BJ (cell line): ENCODE measurements around the gene ATOSB. TPM values are rescaled to one million over a fixed set of nuclear protein-coding genes. Genes with fewer than 3 reads are reported as not detected.

Experiments
- CTCF ChIA-PET: fragments of 350-600 bp; formaldehyde crosslinking; extraction: SDS; loops from one replicate; lab custom pipeline; 2021; ENCODE audit warnings: antibody characterized with exemption, inconsistent platforms; lab: Yijun Ruan, JAX
- POLR2A ChIA-PET: fragments of 300-600 bp; sonication (Branson Sonifier 250); formaldehyde crosslinking; extraction: SDS; loops from one replicate; lab custom pipeline; 2021; ENCODE audit warnings: antibody characterized with exemption; lab: Charles Lee
- DNase-seq: peaks from one replicate; pipeline ENCODE4 v3.0.0-alpha.2; 2011; ENCODE audit warnings: low read depth
- H3K27me3 ChIP-seq: 2 replicates; pipeline ENCODE4 v1.6.0; 2011; ENCODE audit warnings: low read length; ENCODE audit not compliant: control insufficient read depth, insufficient read depth
- H3K36me3 ChIP-seq: 2 replicates; pipeline ENCODE4 v1.5.1; 2011; ENCODE audit warnings: low read length; ENCODE audit not compliant: control insufficient read depth, insufficient read depth
- H3K4me3 ChIP-seq: 2 replicates; pipeline ENCODE4 v1.5.1; 2011; ENCODE audit warnings: low read depth, mild to moderate bottlenecking, control low read depth, low read length
- CTCF ChIP-seq: IDR thresholded peaks from 2 replicates; pipeline ENCODE4 v1.5.1; 2011; ENCODE audit warnings: low read depth, mild to moderate bottlenecking, control low read depth, inconsistent platforms, low read length, moderate library complexity; ENCODE audit not compliant: insufficient read depth
- polyA plus RNA-seq: library from polyadenylated mRNA; depleted of rRNA; stranded (reverse); fragments of >200 nt; gene quantifications from 2 replicates; pipeline ENCODE4 v1.2.3, GENCODE V29; 2011

The ATOSB gene
- polyA plus RNA-seq, 1 experiment: 51.0 TPM

- DNase-seq: no peak
- H3K4me3 ChIP-seq: peak overlapping the region; percentile 65
- no peak for TF ChIP-seq CTCF
Measured at GRCh38 chr9:35070823-35071813, 44.5 kb downstream of the ATOSB start.

GRCh38 chr9:35069020-35069419, 46.6 kb downstream of the ATOSB start:
- no peak overlapping the region for H3K4me3 ChIP-seq
- CTCF ChIA-PET: interaction anchor here (1.0 to 1.3 kb wide), 4 partner anchors 17 to 169 kb away, joined by 3 to 4 read pairs (median 4); no protein-coding TSS in a partner anchor
- POLR2A ChIA-PET: interaction anchor here (0.7 kb wide), 1 partner anchor 664 kb away, joined by 13 read pairs; no protein-coding TSS in a partner anchor
- no peak for DNase-seq
- peaks cover 22% of the 10 kb centered on the region for H3K36me3 ChIP-seq
- TF ChIP-seq CTCF: no peak
- no peaks in the 10 kb centered on the region for H3K27me3 ChIP-seq

More at GRCh38 chr9:35070823-35071813, 44.5 kb downstream of the ATOSB start:
- no peaks in the 10 kb centered on the region for H3K27me3 ChIP-seq
- CTCF ChIA-PET: interaction anchor here (0.6 to 1.6 kb wide), 8 partner anchors 9 to 186 kb away, joined by 3 to 7 read pairs (median 4); partner anchors contain the start of genes FANCG and STOML2
- H3K36me3 ChIP-seq: peaks cover 12% of the 10 kb centered on the region
- POLR2A ChIA-PET: interaction anchor here (1.5 to 2.1 kb wide), 2 partner anchors 9 to 20 kb away, joined by 11 to 40 read pairs; partner anchors contain the start of gene FANCG

GRCh38 chr9:35067056-35067455, 48.6 kb downstream of the ATOSB start:
- Histone ChIP-seq H3K27me3 (no peaks in the 10 kb centered on the region), H3K36me3 (peaks cover 37% of the 10 kb centered on the region), H3K4me3 (no peak overlapping the region)
- no peak for DNase-seq
- ChIA-PET POLR2A (no interaction called here), CTCF (interaction anchor here (1.9 kb wide), 1 partner anchor 16 kb away, joined by 8 read pairs; no protein-coding TSS in a partner anchor)
- TF ChIP-seq CTCF: no peak

- Histone ChIP-seq H3K36me3 (peaks cover 68% of the 10 kb centered on the region), H3K27me3 (no peaks in the 10 kb centered on the region), H3K4me3 (no peak overlapping the region)
- CTCF ChIA-PET: interaction anchor here (2.3 kb wide), 1 partner anchor 9 kb away, joined by 7 read pairs; no protein-coding TSS in a partner anchor
- no peak for DNase-seq
- TF ChIP-seq CTCF: no peak
- POLR2A ChIA-PET: no interaction called here
Measured at GRCh38 chr9:35060548-35061207, 55.0 kb downstream of the ATOSB start.

GRCh38 chr9:35059438-35059837, 56.2 kb downstream of the ATOSB start:
- H3K4me3 ChIP-seq: no peak overlapping the region
- DNase-seq: no peak
- CTCF ChIA-PET: interaction anchor here (2.3 kb wide), 1 partner anchor 8 kb away, joined by 7 read pairs; no protein-coding TSS in a partner anchor
- POLR2A ChIA-PET: no interaction called here
- TF ChIP-seq CTCF: no peak
- no peaks in the 10 kb centered on the region for H3K27me3 ChIP-seq
- peaks cover 64% of the 10 kb centered on the region for H3K36me3 ChIP-seq
